Left cardiac atrium (tissue), 4 donors: ENCODE results near the gene DACT1. TPM values are rescaled to one million over a fixed set of nuclear protein-coding genes. Genes with fewer than 3 reads are reported as not detected.

Source experiments
- ATAC-seq, 2 donors: fragments of 200-7000 bp; cut with Tn5 transposase; one replicate each; pipeline ENCODE4 v1.9.1; 2020; ENCODE audit warnings: mild to moderate bottlenecking in 2 of 2, moderate library complexity in 2 of 2
- DNase-seq: peaks from one replicate; pipeline ENCODE4 v3.0.0-alpha.2; 2020
- intact Hi-C, 2 donors: fragments of 100-400 bp; cut with DNase I; formaldehyde crosslinking; loops; one replicate each; pipeline versions ENCODE4 v1.14.1 to v1.15.1; 2022 to 2023
- total RNA-seq, 2 donors: library from RNA; stranded (reverse); fragmentation: NEBNext Ultra II Directional; extraction: Animal tissue kit (Norgen Biotek cat#: 25700); gene quantifications; one replicate each; pipeline ENCODE4 v1.2.1, GENCODE V29; 2021
- donor health status: DM: no; HTN: yes; CAD: no.
- donor health status: DM: no; HTN: yes; CAD: no; lungs with severe emphysema.
- donor health status: DM: yes; HTN: yes; CAD: no.
- donor health status: Dilated cardiomyopathy.

DACT1 gene
- total RNA-seq, 2 donors from 2014 or later, result 7.0 to 10.3 TPM

DNA sequence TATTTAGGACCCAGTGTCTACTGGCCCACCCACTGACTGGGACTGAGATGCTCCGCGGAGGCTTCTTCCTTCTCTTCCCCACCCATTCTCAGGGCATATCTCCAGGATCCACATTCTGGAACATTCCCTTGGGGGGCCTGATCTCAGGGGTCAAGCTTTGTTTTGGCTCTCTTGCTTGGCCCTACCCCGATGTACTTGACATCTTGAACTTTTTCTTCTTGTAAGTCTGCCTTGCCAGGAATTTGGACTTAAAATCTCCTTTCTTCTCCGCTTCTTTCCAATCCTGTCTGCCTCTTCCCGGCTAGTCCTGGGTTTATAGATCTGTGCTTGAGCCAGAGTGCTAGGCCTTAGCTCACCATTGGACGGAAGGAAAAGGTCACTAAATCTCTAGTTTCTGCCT lies 22.1 kb downstream of the DACT1 start:
- intact Hi-C loops, result loop anchor here in 1 of 2 donors (10.0 kb wide), 1 partner anchor 95 kb away; no protein-coding TSS in a partner anchor
- ATAC-seq (peak; percentile 75 to 89), DNase-seq (no peak)

DNA sequence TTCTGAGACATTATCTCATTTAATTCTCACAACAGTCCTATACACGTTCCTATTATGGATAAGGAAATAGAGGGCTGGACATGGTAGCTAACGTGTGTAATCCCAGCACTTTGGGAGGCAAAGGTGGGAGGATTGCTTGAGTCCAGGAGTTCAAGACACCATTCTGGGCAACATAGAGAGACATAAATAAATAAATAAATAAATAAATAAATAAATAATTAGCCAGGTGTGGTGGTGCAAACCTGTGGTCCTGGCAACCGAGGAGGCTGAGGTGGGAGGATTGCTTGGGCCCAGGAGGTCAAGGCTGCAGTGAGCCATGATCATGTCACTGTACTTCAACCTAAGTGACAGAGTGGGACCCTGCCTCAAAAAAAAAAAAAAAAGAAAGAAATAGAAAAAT lies 22.6 kb downstream of the DACT1 start:
- ATAC-seq (no peak), DNase-seq (no peak)
- intact Hi-C loops, result loop anchor here in 1 of 2 donors (10.0 kb wide), 1 partner anchor 94 kb away; no protein-coding TSS in a partner anchor

DNA sequence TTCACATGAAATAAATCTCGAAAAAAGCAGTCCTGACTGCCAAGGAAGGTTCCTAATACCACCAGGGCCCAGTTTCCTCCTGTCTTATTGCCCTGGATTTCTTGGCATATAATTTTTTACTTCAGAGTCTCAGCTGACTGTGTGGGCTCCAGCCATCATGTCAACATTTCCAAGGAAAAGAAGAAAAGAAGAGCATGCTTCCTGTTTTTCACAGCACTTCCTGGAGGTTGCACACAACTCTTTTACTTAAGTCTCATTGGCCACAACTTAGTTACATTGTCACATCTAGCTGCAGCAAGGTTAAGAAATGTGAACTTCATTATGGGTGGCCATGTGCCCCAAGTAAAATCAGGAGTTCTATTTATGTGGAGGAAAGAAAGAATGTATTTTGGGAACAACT lies 24.3 kb downstream of the DACT1 start:
- ATAC-seq (no peak), DNase-seq (no peak)
- intact Hi-C loops, result loop anchor here in 1 of 2 donors (10.0 kb wide), 1 partner anchor 93 kb away; no protein-coding TSS in a partner anchor

DNA sequence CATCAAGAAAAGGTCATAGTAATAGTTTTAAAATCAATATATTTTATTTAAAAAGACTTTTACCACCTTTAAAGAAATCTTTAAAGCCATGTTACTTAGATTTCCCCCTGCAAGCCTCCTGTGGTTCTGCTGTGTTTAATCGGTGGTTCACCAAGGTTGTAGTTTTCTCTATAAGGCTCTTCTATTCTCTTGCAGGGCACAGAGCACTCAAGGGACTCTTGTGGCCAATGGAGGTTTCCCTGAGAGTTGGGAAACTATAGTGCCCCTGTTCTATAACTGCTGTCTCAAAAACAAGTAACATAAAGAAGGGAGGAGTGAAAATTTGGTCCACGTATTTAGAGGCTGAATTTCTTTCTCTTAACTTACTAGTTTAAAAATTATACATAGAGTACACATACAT lies 25.0 kb downstream of the DACT1 start:
- intact Hi-C loops, result loop anchor here in 1 of 2 donors (10.0 kb wide), 1 partner anchor 92 kb away; no protein-coding TSS in a partner anchor

DNA sequence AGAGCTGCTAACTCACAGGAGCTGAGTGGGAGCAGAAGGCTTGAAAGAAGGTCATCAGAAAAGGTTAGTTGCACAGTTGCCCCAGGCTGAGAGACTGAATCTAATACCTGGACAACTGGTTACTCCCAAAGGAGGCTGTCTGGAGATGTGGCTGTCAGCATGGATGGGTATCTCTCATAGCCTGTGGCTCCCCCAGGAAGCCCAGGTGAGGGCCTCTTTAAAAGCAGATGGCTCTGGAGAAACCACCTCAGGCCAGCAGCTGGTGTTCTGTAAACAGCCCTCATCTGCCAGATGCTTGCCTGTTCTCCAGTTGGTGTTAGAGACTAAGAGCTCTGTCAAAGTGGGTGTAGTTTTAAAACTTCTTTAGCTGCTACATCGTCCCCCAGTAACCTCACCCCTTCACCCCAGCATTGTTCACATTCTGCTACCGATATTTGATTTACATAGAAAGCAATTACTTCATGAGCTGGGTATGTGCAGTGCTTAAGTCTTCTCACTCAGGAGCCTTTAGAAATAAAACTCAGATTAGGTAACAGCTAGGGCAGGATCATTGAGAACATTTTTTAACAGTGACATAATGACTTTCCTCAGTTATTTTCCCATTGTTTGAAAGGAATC lies 25.8 kb downstream of the DACT1 start:
- intact Hi-C loops, result loop anchor here in 1 of 2 donors (10.0 kb wide), 1 partner anchor 91 kb away; no protein-coding TSS in a partner anchor
- peak; percentile 31 to 45 for ATAC-seq
- no peak for DNase-seq

More for the DNA sequence above, 25.0 kb downstream of the DACT1 start:
- no peak for DNase-seq
- no peak for ATAC-seq

DNA sequence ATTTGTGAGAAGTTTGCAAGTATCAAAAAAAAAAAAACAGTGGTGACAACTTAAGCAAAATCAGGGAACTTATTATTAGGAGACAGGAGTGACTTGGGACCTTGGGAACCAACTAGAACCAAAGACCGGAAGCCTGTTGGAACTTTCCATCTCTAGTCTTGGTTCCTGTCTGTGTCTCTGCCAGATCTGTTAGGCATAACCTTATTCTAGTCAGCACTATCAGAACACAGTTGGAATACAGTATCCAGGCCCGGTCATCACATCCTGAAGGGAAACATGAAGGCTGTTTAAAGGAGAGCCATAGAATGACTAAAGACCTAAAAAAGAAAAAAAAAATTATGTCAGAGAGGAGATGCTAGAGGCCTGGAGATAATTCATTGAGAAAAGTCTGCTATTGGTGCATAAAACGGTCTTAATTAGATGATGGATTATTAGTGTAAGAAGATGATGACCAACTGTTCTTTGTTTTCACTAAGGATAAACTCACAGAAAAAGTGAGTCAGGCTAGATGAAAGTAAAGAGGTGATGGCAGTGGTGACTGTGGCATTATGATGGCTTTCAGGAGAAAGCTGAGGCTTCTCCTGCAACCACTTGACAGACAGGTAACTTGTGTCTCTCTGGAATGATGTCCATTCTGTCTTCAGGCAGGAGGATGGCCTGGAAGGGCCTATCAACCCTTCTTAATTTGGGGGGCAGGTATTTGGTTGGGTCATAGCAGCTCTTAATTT lies 28.2 kb downstream of the DACT1 start:
- ATAC-seq (no peak), DNase-seq (no peak)
- intact Hi-C loops, result loop anchor here in 1 of 2 donors (10.0 kb wide), 1 partner anchor 89 kb away; no protein-coding TSS in a partner anchor

DNA sequence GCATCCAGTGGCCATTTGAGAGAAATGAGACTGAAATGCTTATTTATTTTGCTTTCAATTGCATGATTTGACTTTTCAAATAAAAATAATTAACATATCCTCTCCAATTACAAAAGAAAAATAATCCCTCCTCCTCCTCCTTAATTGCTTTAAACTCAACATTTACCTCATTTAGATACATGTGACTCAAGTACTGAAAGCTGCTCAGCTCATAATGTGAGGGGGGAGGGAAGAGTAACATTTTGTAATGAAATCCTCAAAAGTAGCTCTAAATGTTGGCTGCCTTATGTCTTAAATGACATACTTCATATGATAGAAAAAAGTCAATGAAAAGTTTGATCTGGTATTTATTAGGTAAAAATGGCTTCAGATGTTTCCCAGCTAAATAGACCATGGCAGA lies 29.0 kb downstream of the DACT1 start:
- no peak for ATAC-seq
- DNase-seq, result no peak
- intact Hi-C loops, result loop anchor here in 1 of 2 donors (10.0 kb wide), 1 partner anchor 88 kb away; no protein-coding TSS in a partner anchor

DNA sequence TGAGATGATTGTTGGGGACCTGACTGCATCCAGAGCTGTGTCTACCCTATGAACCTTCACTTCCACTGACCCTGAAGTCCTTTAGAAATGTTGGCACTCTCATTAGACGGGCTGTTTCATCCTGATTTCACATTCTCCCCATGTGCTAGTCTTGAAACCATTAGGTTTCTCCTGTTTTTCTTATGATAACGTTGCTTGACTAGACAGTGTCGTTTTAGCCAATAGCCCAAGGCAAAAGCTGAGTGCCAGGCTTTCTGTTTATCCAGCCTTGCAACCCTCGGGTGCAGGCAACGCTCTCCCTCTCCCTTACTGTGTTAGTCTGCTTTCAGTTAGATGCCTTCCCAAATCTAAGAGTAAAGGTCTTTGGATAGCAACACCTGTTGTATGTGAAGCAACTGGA lies 30.1 kb downstream of the DACT1 start:
- ATAC-seq (no peak), DNase-seq (no peak)
- intact Hi-C loops, result loop anchor here in 1 of 2 donors (10.0 kb wide), 1 partner anchor 87 kb away; no protein-coding TSS in a partner anchor

DNA sequence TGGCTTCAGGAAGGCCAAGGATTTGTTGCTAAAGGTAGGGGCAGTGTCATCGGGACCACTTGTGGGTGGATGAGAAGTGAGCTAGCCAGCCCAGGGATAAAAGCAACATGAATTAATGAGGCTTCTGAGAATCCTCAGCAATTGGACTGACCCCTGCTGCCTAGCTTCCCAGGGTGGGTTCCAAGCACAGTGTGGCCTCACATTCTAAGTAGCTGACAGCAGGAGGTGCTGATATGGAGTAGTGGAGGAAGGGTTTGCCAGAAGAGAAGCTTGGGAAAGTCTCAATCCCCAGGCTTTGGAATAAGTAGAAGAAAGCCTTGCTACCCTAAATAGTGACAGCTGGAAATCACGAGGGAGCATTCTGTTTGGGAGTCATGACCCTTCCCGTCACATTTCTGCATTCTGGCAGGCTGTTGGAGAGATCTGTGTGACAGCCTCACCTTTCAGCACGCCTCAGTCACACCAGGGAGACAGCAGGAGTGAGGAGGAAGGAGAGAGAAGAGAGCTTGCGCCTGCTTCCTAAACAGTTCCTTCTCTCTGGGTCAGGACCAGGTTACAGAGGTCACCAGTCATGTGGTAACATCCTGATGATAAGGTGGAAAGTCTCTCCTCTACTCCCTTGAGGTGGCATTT lies 31.2 kb downstream of the DACT1 start:
- DNase-seq, result peak; percentile 35
- intact Hi-C loops, result loop anchor here in 1 of 2 donors (10.0 kb wide), 1 partner anchor 86 kb away; no protein-coding TSS in a partner anchor

DNA sequence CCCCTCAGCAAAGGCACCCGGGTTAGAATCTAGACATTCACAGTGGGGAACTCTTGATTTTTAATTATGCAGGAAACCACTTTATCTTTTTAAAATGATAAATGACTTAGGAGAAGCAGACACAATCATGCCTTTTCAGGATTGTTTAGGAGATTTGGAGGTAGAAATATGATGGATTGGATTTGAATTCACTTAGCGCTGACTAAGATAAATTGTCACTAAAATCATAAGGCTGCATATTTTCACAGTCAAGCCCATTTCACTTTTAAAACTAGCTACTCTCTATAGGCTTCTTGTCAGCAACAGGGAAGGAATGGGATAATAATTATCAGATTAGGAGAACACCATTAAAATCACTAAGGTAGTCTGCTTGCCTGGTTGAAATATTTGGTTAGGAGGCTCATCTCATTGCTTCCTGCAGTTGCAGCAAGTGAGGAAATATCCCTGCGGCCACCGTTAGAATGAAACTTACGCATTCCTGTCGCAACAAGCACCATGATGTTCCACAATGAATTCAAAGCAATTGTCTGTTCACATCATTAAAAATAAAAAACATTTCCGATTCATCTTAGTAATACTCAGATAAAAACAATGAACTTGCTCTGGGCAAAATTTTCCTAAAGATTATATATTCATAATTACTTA lies 31.9 kb downstream of the DACT1 start:
- DNase-seq (no peak), ATAC-seq (no peak)
- intact Hi-C loops, result loop anchor here in 1 of 2 donors (10.0 kb wide), 1 partner anchor 85 kb away; no protein-coding TSS in a partner anchor

More for the DNA sequence above, 31.2 kb downstream of the DACT1 start:
- peak; percentile 80 to 90 for ATAC-seq

DNA sequence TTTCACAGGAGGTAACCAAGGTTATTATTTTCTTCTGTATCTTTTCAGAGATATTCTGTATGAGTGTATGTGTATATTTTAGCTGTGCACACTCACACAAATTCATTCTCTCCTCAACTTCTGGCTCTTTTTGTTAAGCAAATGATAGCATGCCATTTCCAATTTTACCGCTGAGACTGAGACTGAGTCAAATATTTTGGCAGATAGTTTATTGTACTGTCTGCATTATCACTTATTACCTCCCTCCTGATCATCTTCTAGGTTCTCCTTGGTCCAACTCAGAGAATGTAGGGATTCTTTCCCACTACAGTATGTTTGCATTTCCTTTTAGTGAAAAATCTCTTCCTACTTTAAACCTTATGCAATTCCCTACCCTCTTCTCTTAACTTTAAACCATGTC lies 33.3 kb downstream of the DACT1 start:
- DNase-seq, result no peak
- no peak for ATAC-seq
- intact Hi-C loops, result no loop called here

DNA sequence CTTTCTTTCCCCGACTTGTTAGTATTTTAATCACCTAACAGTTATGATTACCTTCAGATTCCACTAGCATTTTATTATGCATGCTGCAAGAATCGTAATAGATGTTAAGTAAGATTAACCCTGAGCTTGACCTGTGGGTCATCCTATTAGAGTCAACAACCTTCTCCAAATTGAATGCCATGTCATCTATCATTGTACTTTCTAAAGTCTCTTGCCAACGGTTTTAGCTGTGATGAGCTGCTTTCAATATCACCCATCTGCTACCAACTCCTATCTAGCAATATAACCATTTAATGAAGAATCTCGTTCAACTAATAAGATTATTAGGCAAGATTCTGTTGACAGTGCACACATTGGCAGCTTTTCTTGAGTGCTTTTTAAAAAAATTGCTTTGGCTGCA lies 33.7 kb downstream of the DACT1 start:
- no peak for ATAC-seq
- intact Hi-C loops, result no loop called here
- DNase-seq, result no peak

DNA sequence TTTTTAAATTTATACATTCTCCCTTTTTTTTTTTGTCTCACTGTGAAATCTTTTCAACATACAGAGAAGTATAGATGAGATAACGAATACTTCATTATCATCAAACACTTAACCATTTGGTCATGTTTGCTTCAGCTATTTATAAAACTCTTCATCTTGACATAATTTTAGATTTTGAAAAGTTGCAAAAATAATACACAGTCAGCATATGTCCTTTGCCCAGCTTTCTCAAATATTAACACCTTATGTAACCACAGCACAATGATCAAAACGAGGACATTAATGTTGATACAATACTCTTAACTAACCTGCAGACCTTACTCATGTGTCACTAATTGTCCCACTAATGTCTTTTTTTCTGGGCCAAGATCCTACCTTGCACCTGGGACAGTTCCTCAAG lies 36.0 kb downstream of the DACT1 start:
- DNase-seq (no peak), ATAC-seq (no peak)
- intact Hi-C loops, result no loop called here

DNA sequence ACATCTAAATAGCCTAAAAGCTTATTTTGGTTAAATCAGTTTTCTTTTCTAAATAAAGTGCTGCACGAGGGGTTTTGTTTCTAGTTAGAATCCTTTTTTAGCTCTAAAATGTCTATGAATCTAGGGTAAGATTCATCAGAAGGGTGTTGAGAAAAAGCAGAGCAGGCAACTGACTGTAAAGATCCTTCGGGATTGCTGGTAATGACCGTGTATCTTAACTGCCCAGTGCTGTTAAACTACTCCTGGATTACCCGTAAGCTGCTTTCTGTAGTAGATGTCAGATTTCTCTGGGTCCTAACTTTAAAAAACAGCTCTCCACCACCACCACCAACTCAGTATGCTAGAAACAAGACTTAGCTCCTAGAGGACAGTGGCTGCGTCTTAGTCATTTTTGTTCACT lies 39.2 kb downstream of the DACT1 start:
- no peak for ATAC-seq
- no peak for DNase-seq
- intact Hi-C loops, result no loop called here

DNA sequence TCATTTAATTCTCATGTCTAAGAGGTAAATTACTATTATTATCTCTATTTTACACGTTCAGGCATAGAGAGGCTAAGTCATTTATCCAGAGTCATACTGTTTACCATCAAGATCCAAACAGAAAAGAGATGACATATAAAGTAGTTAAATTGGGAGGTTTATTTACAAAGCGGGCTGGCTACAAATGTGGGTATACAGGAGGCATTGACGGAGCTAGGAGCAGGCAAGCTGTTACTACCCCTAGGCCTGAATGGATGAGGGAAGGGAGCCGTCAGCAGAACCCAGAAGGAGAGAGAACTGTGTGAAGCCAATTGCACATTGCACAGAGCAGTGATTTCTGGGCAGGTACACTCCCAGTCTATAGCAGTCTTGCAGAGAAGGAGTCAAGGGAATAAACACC lies 39.8 kb downstream of the DACT1 start:
- ATAC-seq (no peak), DNase-seq (no peak)
- intact Hi-C loops, result no loop called here

DNA sequence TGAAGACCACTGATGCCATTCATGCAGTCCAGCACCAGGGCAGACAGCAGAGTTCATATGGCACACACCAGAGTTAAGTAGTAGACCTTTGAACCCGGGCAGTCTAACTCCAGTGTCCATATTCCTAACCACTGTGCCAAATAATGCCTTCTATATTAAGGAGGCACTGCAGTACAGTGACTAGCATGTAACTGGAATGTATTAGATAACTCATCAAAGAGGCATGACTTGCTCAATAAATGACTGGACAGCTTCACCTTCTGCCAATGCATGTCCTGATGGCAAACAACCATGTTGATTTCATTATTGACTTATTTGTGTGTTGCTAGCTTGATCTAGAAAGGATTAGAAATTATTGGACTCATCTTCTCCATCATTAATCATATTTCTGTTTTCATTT lies 40.2 kb downstream of the DACT1 start:
- DNase-seq (no peak), ATAC-seq (no peak)
- intact Hi-C loops, result no loop called here

DNA sequence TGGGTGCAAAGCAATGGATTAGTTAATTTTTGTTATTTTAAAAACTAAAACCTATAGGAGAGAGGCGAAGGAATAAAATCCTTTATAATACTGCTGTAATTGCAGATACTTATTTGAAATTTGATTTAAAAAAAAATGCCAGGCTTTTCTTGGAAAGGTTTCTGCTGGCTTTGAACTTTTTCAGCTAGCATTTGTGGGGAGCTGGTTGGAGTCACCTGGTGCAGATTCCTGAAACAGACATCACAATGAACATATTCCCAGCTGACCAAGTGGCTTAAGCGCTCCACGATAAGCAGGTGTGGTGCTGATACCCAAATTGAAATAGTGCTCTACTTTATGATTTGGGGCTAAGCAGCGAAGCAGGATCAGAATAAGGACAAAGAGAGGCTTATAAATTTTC lies 42.9 kb downstream of the DACT1 start:
- DNase-seq (no peak), ATAC-seq (no peak)
- intact Hi-C loops, result no loop called here

DNA sequence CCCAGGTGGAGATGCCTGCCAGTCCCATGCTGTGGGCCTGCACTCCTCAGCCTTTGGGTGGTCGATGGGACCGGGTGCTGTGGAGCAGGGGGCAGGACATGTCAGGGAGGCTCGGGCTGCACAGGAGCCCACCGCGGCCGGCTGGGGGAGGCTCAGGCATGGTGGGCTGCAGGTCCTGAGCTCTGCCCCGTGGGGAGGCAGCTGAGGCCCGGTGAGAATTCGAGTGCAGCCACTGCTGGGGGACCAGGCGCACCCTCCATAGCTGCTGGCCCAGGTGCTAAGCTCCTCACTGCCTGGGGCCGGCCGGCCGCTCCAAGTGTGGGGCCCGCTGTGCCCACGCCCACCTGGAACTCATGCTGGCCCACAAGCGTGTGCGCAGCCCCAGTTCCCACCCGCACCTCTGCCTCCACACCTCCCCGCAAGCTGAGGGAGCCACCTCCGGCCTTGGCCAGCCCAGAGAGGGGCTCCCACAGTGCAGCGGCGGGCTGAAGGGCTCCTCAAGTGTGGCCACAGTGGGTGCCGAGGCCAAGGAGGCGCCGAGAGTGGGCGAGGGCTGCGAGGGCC lies 49.6 kb downstream of the DACT1 start:
- intact Hi-C loops, result no loop called here
- DNase-seq, result no peak
- no peak for ATAC-seq
